ENCODE data around the gene CPPED1. TPM values are rescaled to one million over a fixed set of nuclear protein-coding genes. Genes with fewer than 3 reads are reported as not detected.

The CPPED1 gene
- total RNA-seq, 1 donor from 2014 or later, result 12.5 TPM

- no peak for DNase-seq (ENCODE audit: low spot score)
These were observed 154.3 kb downstream of the CPPED1 start for GRCh38 chr16:12649356-12649755.

DNA sequence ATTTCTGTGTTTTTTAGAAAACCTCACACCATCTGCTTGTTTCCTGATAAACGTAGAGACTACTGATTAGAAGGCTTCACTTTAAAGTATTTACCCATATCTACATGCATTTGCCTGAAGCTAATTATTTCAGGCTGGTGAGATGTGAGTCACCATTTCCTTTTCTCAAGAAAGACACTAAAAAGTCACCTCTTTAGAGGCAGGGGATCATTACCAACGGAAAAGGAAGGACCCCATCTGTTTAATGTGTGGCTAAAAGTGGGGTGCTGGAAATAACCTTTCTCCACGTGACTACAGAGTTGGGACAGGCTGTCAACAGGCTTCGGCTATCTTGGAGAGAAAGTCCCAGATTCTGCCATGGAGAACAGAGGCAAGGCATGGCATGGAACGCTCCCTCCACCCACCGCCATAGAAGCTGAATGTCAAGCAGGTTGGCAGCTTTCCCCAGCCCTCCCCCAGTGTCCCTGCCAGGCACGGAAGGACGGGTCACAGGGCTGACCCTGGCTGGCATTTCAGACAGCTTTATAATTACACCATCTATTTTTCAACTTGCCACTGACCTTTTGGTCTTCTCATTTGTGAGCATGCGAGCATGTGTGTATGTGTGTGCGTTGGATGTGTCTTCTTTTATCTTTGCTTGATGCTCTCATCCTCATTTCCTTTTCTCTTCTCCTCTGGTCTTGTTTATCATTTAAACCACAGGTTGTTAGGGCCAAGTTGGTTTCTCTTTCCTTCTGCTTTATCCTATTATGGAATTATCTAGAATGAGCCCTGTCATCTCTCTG, 157.0 kb downstream of the CPPED1 start:
- DNase-seq (ENCODE audit: low spot score), result no peak

- no peak for DNase-seq (ENCODE audit: low spot score)
These were observed 157.6 kb downstream of the CPPED1 start for GRCh38 chr16:12646098-12646489.

- DNase-seq (ENCODE audit: low spot score), result no peak
These were observed 160.6 kb downstream of the CPPED1 start for GRCh38 chr16:12643034-12643455.

- no peak for DNase-seq (ENCODE audit: low spot score)
These were observed 164.6 kb downstream of the CPPED1 start for GRCh38 chr16:12639044-12639443.

GRCh38 chr16:12637002-12637401, 166.7 kb downstream of the CPPED1 start:
- no peak for DNase-seq (ENCODE audit: low spot score)

DNA sequence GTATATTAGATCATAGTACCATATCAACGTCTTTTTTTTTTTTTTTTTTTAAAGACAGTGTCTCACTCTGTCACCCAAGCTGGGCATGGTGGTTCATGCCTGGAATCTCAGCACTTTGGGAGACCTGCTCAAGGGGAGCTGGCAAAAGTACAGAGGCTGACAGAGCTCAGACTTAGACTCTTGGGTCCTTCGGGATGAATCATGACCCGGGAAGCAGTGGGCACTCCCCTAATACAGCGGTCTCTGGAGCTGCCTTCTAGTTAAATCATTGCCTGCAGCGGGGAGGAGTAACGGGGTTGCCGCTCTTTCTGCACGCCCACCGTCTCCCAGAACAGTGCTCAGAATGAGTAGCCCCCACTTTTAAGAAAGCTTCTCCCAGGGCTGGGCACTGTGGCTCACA, 174.4 kb downstream of the CPPED1 start:
- no peak for DNase-seq (ENCODE audit: low spot score)

DNA sequence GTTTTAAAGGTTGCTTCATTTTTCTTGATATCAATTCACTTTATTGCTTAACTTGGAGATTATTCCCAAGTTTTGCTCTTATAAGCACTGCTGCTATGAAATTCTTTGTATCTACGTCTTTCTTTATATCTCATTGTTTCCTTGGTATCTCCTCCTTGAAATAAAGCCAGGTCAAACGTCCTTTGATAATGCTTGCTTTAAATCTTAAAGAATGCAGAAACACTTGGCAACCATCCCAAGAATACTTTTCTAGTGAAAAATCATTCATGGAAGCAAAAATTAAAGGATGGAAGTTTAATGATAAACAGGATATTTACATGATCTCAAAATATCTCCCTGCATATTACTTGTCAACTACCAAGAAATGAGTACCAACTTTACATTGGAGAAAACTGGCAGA, 175.2 kb downstream of the CPPED1 start:
- no peak for DNase-seq (ENCODE audit: low spot score)

GRCh38 chr16:12627394-12627793, 176.3 kb downstream of the CPPED1 start:
- DNase-seq (ENCODE audit: low spot score), result no peak

DNA sequence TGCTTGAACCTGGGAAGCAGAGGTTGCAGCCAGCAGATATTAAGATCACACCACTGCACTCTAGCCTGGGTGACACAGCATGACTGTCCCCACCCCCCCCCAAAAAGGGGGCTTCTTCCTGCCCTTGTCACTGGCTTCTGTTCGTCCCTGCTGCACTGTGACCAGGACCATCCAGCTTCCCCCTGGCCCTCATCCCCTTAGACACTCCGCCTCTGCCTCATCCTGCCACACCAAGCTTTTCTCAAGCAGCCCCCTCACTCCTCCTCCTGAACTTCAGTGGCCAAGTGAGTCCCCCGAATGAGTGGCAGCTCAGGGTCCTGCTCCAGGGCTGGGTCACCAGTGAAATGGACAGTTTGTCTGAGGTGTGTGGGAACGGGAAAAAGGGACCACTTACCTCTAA, 177.3 kb downstream of the CPPED1 start:
- DNase-seq (ENCODE audit: low spot score), result no peak

- no peak for DNase-seq (ENCODE audit: low spot score)
These were observed 178.0 kb downstream of the CPPED1 start for GRCh38 chr16:12625716-12626115.

DNA sequence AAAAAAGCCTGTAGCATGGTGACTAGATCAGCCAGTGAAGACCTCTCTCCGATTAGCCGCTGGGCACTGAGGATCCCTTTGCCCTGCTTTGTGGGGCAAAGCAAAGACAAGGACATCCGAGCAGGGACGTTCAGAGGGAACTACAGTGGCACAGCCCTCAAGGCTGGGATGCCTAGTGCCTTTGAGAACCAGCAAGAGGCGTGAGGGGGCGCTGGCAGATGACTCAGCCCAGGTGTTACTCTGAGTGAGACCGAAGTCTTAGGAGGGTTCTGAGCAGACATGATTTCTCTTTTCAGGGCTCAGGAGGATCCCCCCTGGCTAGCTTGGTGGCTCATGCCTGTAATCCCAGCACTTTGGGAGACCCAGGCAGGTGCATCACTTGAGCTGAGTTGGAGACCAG, 178.6 kb downstream of the CPPED1 start:
- no peak for DNase-seq (ENCODE audit: low spot score)

GRCh38 chr16:12620150-12620549, 183.5 kb downstream of the CPPED1 start:
- DNase-seq (ENCODE audit: low spot score), result no peak

DNA sequence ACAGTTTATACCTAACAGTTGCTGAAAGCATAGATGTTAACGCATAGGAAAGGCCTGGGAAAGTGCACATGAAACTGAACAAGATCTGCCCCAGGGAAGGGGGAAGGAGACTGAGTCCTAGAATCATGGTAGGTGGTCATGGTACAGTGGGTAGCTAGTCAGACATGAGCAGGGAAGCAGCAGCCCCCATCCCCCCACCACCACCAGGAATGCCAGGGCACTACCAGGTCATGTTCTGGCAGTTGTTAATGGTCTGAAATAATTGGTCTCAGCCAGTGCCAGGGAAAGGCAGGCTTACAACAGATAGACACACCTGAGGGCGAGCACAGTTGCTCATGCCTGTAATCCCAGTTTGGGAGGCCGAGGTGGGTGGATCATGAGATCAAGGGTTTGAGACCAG, 185.2 kb downstream of the CPPED1 start:
- no peak for DNase-seq (ENCODE audit: low spot score)

DNA sequence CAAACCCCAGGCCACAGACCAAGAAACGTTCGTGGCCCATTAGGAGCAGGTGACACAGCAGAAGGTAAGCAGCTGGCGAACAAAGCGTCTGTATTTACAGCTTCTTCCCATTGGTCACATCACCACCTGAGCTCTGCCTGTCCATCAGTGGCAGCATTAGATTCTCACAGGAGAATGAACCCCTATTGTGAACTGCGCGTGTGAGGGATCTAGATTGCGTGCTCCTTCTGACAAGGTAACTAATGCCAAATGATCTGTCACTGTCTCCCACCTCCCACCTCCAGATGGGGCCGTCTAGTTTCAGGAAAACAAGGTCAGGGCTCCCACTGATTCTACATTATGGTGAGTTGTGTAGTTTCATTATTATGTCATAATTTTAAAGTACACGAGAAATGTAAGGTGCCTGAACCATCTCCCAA, 186.3 kb downstream of the CPPED1 start:
- DNase-seq (ENCODE audit: low spot score), result no peak

DNA sequence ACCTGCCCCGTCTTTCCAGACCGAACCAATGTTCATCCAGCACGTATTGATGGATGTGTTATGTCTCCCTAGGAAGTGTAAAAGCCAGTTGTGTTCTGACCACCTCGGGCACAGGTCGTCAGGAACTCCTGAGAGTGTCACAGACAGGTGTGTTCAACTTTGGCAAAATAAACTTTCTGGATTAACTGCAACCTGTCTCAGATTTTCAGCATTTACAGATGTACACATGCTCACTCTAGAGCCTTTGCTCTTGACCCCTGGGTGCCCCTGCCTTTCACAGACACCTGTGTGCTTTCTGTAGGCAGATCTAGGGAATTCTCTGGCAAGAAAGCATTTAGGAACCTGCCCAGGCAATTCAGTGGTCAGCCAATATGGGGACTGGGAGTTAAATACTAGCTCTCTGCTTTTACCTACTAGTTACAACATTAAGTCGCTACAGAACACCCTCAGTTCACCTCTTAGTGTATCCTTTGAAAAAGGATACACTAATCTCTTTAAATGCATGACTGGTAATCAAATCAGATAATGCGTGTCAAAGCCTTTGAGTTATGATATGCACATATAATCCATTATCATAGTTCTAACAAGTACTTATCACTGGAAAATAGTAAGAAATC, 188.9 kb downstream of the CPPED1 start:
- DNase-seq (ENCODE audit: low spot score), result no peak

GRCh38 chr16:12613992-12614661, 189.6 kb downstream of the CPPED1 start:
- DNase-seq (ENCODE audit: low spot score), result no peak

DNA sequence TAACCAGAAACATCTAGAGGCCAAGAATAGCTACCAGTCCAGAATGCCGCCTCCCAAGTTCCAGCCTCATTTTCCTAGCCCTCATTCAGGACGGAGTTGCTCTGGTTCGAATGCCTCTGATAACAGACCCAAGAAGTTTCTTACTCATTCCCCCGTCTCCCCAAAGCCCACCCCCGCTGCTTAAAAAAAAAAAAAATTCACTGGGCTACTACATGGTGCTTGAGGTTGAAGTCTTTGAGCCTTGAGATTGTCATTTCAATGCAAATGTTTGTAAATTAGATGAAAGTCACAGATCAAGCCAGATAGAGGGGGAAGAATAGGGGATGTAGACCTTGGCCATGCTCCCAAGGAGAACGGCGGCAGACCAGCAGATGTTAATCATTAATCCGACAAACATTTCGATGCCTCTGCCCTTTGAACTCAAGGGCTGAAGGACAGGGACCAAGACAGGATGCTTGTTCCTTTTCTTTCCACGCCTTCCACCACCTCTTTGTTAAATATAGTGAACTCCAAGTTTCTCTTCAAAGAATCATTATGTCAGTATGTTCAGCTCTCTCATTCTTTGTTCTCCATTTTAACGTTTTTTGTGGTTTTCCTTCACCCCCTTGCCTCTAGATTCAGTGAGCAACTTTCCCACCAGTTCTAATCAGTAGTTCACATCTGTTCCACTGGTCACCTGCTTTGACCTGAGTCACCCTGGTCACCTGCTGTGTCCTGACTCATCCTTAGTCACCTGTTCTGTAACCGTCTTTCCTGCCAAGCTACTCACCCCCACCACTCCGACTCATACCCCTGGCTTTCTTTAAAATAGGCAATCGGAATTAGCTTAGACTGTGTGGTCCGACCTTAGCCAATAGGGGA, 190.3 kb downstream of the CPPED1 start:
- no peak for DNase-seq (ENCODE audit: low spot score)

GRCh38 chr16:12612598-12613101, 191.0 kb downstream of the CPPED1 start:
- no peak for DNase-seq (ENCODE audit: low spot score)

DNA sequence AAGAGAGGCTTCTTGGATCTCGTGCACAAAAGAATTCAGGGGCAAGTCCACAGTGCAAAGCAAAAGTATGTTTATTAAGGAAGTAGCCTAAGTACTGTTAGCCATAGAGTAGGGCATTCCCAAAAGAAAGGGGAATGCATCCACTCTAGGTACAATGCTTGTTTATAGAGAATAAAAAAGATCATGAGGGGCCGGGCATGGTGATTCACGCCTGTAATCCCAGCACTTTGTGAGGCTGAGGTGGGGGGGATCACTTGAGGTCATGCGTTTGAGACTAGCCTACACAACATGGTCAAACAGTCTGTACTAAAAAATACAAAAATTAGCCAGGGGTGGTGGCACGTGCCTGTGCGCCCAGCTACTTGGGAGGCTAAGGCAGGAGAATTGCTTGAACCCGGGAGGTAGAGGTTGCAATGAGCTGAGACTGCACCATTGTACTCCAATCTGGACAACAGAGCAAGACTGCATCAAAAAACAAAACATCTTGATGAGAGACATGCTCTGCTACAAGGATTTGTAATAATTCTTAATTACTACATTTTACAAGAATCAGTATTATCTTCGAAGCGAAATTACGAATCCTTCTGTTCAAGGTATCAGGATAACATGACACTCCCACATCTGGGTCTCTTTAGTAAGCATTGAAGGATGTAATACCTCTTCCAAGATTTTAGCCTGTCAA, 191.6 kb downstream of the CPPED1 start:
- DNase-seq (ENCODE audit: low spot score), result no peak

GRCh38 chr16:12611006-12611477, 192.6 kb downstream of the CPPED1 start:
- no peak for DNase-seq (ENCODE audit: low spot score)

Measured in umbilical cord (tissue), 2 donors.